Stimulated activated CD4-positive, alpha-beta T cell treated with anti-CD3 and anti-CD28 coated beads, Interleukin-12 subunit alpha, Interleukin-12 subunit beta, amount 100 ng/mL, for 48 hours (primary cell): ENCODE results near the gene DNM1.

ENCODE experiments used
- DNase-seq, 3 donors: peaks; one replicate each; pipeline ENCODE4 v3.0.0-alpha.2; 2020; ENCODE audit warnings: low read depth in 2 of 3, low spot score in 1 of 3

The DNM1 gene

GRCh38 chr9:128203024-128203706 lies at the start of gene DNM1:
TSS of gene DNM1 (plus strand) at chr9:128203379. CDS start at chr9:128203471, 92 bp downstream.
- DNase-seq: peak; percentile 29 to 63 (median 37)

DNA sequence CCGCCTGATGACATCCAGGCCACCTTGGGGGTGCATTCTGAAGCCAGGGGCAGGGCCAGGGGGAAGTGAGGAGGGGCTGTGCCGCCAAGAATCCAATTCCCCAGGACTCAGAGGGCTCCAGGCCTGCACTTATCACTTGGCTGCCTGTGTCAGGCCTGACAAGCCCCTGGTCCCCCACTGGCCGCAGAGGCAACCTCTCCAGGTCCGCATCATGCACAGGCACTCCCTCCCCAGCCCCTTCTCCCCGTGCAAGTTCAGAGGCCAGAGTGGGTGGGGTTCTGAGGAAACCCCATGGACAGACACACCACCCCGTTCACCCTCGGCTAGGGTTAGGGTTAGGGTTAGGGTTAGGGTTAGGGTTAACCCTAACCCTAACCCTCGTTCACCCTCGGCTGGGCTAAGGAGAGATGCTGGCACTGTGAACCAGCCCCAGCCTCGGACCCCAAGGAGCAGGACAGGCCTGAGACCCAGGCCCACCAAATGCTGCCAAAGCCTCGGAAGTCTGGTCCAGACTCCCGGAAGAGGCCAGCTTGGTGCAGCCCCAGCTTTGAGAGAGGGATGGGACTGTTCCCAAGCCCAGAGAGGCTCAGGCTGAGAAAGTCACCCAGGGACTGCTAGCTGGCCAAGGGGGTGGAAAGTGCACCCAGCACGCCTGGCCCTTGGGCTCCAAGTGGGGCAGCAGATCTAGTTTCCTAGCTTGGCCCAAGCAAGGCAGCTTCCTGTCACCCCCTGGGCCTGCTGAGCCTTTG lies 49.1 kb upstream of the DNM1 start:
- no peak for DNase-seq

- DNase-seq: no peak
These were observed 47.3 kb upstream of the DNM1 start for GRCh38 chr9:128155736-128156500.

DNA sequence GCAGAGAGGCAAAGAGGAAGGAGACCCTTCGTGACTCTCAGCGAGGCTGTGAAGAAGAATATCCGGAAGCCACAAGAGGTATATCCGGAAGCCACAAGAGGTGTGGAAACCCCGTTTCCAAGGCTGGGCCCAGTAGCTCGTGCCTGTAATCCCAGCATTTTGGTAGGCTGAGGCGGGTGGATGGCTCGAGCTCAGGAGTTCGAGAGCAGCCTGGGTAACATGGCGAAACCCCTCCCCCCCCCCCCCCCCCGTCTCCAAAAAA lies 43.7 kb upstream of the DNM1 start:
- peak; percentile 32 to 33 (median 33) for DNase-seq

DNA sequence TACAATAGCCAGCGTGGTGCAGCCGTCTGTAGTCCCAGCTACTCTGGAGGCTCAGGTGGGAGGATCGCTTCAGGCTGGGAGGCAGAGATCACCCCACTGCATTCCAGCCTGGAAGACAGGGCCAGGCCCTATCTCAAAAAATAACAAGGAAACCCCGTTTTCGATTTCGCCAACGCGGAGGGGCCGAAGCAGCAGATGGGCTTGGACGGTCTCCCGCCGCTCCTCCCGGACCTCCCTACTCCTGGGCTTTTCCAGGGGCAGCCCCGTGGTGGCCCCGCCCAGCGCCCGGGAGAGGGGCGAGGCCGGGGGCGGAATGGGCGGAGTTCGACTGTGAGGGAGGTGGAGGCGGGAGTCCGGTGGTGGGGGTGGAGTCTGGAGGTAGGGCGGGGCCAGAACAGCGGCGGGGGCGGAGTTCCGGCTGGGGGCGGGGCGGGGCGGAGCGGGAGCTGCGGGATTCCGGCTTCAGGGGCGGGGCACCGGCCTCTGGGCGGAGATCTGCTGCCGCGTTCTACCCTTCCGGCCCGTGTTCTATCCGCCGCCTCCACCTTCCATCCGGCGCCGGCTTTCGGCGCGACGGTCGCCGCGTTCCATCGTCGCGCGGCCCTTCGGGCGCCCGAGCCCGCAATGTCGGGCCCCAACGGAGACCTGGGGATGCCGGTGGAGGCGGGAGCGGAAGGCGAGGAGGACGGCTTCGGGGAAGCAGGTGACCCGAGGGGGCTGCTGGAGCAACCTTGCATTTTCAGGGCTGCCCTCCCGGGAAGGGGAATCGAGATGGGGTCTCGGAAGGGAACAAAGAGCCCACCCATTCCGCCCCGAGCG lies 43.2 kb upstream of the DNM1 start, which contains the start of gene BBLN:
Gene BBLN, plus strand, starts transcription at position 482 of the 819 bp plus-strand sequence. Its CDS starts 143 bp downstream, at position 625.
- DNase-seq: peak; percentile 91 to 95 (median 95)

- peak; percentile 28 to 57 (median 40) for DNase-seq
These were observed 42.6 kb upstream of the DNM1 start for GRCh38 chr9:128160603-128160987.

GRCh38 chr9:128161215-128161902 lies 41.8 kb upstream of the DNM1 start:
- no peak for DNase-seq

DNA sequence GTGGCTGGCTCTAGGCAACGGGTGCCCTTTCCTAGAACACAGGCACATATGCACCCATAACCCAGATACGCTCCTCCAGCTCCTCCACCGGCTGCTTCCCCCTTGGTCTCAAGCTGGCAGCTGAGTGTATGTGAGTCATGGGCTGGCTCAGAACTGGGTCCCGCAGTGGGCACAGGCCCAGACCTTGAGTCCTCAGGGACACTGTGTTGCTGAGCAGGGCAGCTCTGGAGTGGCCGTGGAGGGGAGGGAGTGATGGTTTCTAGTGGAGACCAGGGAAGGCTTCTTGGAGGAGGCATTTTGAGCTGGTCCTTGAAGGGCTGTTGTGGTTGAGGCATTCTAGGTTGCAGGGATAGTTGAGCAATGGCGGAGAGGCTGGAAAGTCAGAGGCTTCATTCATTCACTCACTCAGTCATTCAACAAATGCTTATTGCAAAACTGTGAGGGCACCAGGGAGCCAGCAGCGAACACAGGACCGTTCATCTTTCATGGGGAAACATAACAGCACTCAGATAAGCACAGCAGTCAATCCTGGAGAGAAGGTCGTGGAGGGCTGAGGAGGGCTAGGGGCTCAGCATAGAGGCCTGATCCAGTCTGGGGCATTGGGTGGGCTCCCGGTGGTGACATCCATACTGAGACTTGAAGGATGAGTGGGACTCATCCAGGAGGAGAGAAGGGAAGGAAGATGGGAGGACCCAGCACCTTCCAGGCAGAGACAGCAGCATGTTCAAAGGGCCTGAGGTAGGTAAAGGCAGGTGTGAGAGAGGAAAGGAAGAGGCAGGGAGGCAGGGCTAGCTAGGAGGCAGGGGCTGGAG lies 40.8 kb upstream of the DNM1 start:
- DNase-seq: no peak

DNA sequence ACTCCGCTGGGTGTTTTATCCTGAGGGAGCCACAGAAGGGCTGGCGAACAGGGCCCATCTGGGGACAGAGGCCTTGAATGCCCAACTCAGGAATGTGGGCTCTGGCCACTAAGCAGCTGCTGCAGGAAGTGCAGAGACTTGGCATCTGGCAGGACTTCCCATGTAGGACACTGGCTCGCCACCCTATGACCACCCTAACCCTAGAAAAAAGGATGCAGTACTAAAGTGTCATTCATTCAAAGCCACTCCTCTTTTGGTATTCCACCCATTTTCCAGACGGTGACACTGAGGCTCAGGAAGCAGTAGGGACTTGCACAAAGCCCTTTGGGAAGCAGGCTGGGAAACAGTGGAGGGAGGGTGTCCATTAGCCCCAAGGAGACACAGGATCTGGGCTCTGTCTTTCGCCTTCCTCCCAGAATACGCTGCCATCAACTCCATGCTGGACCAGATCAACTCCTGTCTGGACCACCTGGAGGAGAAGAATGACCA lies 40.1 kb upstream of the DNM1 start:
- no peak for DNase-seq

- DNase-seq: no peak
These were observed 39.5 kb upstream of the DNM1 start for GRCh38 chr9:128163523-128164306.

- DNase-seq: no peak
These were observed 38.8 kb upstream of the DNM1 start for GRCh38 chr9:128164307-128164885.

DNA sequence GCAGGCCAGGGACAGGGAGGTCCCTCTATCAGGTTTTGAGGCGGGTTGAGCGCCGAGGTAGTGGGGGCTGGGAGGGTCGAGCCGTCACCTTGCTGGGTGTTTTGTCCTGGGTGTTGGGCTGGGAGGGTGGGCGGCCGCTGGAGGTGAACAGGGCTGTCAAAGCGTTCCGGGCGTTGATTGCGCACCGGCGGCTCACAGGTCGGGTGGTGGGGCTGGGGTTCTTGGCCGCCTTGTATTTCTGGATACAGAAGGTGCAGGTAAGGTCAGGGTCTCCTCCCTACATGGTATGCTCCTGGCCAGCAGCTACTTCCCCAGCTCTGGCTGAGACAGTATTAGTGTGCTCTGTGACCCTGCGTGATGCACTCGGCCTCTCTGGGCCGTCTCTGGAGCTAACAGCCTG lies 37.0 kb upstream of the DNM1 start:
- DNase-seq: no peak

GRCh38 chr9:128167209-128167608 lies 36.0 kb upstream of the DNM1 start:
- DNase-seq: no peak

DNA sequence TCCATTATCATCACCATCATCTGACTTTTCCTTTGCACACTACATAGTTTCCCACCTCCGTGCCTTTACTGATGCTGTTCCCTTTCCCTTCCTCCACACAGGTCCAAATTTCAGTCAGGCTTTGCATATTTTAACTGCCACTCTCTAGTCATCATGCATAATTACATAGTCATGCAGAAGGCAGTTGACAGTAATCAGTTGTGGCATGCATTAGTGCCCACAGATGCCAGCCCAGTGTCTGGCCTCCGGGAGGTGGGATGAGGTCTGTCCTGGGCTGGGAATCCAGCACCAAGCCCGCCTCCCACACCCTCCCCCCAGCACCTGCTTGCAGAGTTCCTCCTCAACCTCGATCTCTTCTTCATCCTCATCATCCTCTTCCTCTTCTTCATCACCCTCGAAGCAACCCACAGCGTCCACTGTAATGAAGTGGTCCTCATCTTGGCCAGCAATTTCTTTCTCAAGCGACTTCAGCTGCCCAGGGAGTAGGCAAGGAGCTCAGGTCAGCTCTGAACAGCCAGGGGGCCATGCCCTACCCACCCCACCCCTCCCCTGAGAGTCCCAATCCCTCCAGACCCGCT lies 34.4 kb upstream of the DNM1 start:
- DNase-seq: no peak

- DNase-seq: no peak
These were observed 33.7 kb upstream of the DNM1 start for GRCh38 chr9:128169492-128169891.

DNA sequence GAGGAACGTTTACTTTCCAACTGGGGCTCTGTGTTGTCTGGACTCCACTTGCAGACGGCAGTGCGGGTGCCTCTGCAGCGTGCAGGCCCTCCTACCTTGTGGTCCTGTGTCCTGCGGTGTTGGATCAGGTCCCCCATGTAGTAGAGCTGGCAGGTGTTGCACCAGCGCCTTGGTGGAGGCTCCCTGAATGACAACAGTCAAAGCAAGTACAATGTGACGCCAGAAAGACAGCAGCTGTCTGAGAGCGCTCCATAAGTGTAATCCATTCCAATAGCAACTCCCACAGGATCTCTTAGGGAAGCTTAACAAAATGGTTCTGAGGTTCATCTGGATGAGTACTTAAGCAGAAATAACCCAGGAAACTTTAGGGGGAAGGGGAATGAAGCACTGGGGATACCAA lies 33.3 kb upstream of the DNM1 start:
- DNase-seq: no peak

GRCh38 chr9:128174062-128174461 lies 29.1 kb upstream of the DNM1 start:
- no peak for DNase-seq

GRCh38 chr9:128175102-128175563 lies 28.0 kb upstream of the DNM1 start:
- DNase-seq: no peak
